HG03095 (cell line): ENCODE results near the gene PRSS38.
"Not testable (repeated sequence)": the region's sequence is repeated elsewhere in the genome, so short reads cannot be mapped to it uniquely, and the experiment has no call there.

ENCODE experiments used
- ATAC-seq: cut with Tn5 transposase; IDR thresholded peaks from one replicate; pipeline ENCODE4 v1.9.1; 2021; ENCODE audit warnings: moderate library complexity; ENCODE audit not compliant: unreplicated experiment

The PRSS38 gene

GRCh38 chr1:227838181-227838580, 22.7 kb downstream of the PRSS38 start:
- no peak for ATAC-seq

- ATAC-seq: no peak
Observed at GRCh38 chr1:227841096-227841495, 25.6 kb downstream of the PRSS38 start.

- no peak for ATAC-seq
Observed at GRCh38 chr1:227844320-227845146, 29.1 kb downstream of the PRSS38 start.

GRCh38 chr1:227845147-227845458, 29.6 kb downstream of the PRSS38 start:
- ATAC-seq: no peak

- no peak for ATAC-seq
Observed at GRCh38 chr1:227845519-227845918, 30.0 kb downstream of the PRSS38 start.

GRCh38 chr1:227846265-227846858, 30.9 kb downstream of the PRSS38 start:
- ATAC-seq: no peak

- not testable (repeated sequence) for ATAC-seq
Observed at GRCh38 chr1:227847046-227847445, 31.6 kb downstream of the PRSS38 start.

GRCh38 chr1:227848430-227848932, 33.0 kb downstream of the PRSS38 start:
- no peak for ATAC-seq

GRCh38 chr1:227849251-227849650, 33.8 kb downstream of the PRSS38 start:
- no peak for ATAC-seq

- no peak for ATAC-seq
Observed at GRCh38 chr1:227854189-227854588, 38.7 kb downstream of the PRSS38 start.

- no peak for ATAC-seq
Observed at GRCh38 chr1:227855687-227856086, 40.2 kb downstream of the PRSS38 start.

- no peak for ATAC-seq
Observed at GRCh38 chr1:227856147-227856858, 40.8 kb downstream of the PRSS38 start.

- ATAC-seq: no peak
Observed at GRCh38 chr1:227864882-227865281, 49.4 kb downstream of the PRSS38 start.

- ATAC-seq: no peak
Observed at GRCh38 chr1:227869279-227869842, 53.9 kb downstream of the PRSS38 start.

GRCh38 chr1:227869851-227870305, 54.4 kb downstream of the PRSS38 start:
- no peak for ATAC-seq

GRCh38 chr1:227870366-227870765, 54.9 kb downstream of the PRSS38 start:
- no peak for ATAC-seq

- ATAC-seq: not testable (repeated sequence)
Observed at GRCh38 chr1:227871892-227872291, 56.4 kb downstream of the PRSS38 start.

GRCh38 chr1:227877810-227878209, 62.3 kb downstream of the PRSS38 start:
- not testable (repeated sequence) for ATAC-seq

GRCh38 chr1:227880342-227880924, 65.0 kb downstream of the PRSS38 start:
- no peak for ATAC-seq

- ATAC-seq: no peak
Observed at GRCh38 chr1:227883073-227883520, 67.6 kb downstream of the PRSS38 start.
